HG02852 (cell line): ENCODE results near the gene FBXW9.
"Not testable (repeated sequence)": the region's sequence is repeated elsewhere in the genome, so short reads cannot be mapped to it uniquely, and the experiment has no call there.

Experiments
- ATAC-seq: cut with Tn5 transposase; IDR thresholded peaks from one replicate; pipeline ENCODE4 v1.9.1; 2021; ENCODE audit warnings: mild to moderate bottlenecking, moderate library complexity; ENCODE audit not compliant: unreplicated experiment

Gene FBXW9

DNA sequence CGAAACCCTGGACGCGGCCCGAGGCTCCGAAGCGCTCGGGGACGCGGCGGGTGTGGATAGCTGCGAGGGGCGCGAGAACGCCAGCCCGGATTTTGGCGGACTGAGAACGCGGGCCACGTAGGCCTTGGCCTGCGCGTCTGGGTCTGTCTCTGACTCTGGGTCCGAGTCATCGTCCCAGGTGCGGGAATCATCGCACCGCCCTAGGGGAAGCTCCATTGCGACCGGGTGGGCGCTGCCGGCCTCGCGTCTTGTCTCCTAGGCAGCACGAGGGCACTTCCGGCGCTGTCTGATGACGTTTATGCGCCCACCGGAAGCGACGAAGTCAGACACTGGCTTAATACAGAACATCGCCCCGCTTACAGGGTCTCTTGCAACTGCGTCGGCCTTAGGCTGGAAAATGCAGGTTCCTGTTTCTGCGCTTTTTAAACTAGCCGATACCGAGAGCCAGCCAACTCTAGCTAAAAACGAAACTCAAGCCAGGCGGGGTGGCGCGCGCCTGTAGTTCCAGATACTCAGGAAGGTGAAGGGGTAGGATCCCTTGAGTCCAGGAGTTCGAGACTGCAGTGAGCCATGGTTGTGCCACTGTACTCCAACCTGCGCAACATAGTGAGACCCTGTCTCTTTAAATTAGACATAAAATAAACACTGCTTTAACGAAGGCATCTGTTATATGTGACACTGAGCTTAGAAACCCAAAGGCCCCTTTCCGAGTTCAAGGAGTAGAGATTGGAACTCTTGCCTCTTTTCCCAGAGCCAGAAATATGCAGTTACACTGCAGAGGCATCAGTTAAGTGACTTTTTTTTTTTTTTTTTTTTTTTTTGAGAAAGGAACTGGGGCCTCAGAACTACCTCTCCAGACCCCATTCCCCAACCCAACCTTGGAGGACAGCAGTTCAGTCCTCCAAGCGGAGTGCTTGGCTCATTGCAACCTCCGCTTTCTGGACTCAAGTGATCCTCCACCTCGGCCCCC is at the start of gene FBXW9:
FBXW9 (minus strand) TSS at position 266 of the 970 bp plus-strand sequence; CDS start at position 216, 50 bp downstream.
- ATAC-seq: peak; percentile 71

DNA sequence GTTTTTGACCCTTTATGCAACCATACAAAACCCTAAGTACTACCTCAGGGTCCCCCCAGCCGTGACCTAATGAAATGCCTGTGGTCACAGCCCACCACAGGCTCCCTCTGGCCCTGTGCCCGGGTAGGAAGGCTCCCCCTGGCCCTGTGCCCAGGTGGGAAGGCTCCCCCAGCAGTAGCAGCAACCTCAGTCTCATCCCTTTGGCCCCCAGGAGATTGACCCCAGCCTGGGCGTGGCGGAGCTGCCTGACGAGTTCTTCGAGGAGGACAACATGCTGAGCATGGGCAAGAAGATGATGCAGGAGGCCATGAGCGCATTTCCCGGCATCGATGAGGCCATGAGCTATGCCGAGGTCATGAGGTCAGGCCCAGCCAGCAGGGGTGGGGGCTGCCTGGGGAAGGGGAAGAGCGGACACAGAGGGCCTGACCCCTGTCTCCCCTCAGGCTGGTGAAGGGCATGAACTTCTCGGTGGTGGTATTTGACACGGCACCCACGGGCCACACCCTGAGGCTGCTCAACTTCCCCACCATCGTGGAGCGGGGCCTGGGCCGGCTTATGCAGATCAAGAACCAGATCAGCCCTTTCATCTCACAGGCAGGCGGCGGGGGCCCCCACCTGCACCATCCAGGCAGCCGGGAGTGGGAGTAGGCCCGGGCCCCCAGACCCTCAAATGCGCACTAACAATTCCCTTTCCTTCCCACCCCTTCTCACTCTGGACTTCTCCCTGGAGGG is 48.9 kb upstream of the FBXW9 start:
- ATAC-seq: no peak

DNA sequence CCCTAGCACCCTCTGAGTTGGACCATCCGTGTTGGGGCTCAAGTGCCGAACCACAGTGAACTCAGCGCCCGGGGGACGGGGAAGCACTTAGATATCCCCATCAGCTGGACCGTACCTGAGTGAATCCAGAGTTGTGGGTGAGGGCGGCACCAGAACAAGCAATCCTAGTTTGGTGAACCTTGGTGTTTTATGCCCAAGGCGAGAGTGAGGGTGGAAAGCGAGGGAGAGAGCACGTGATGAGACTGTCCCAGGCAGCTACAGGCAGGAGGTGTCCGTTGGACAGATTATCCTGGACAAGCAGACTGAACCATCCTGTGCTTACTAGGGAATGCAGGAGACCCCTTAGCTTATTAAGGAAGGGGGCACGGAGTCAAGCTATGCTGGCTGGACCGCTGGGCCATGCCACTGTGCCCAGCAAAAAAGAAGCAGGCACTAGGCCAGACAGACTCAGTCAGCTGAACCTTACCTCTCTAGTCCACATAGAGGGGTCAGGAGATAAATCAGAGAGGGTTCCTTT is 41.5 kb upstream of the FBXW9 start:
- no peak for ATAC-seq

- peak; percentile 77 for ATAC-seq
Observed at GRCh38 chr19:12736995-12737834, 40.8 kb upstream of the FBXW9 start, which contains the start of gene GET3. Gene GET3, plus strand, starts transcription at chr19:12737497. Its CDS starts 9 bp downstream, at chr19:12737506.

- ATAC-seq: no peak
Observed at GRCh38 chr19:12733369-12734214, 37.2 kb upstream of the FBXW9 start.

- no peak for ATAC-seq
Observed at GRCh38 chr19:12731337-12731736, 34.9 kb upstream of the FBXW9 start.

GRCh38 chr19:12730064-12730463 is 33.6 kb upstream of the FBXW9 start:
- no peak for ATAC-seq

GRCh38 chr19:12727745-12728433 is 31.5 kb upstream of the FBXW9 start:
- no peak for ATAC-seq

DNA sequence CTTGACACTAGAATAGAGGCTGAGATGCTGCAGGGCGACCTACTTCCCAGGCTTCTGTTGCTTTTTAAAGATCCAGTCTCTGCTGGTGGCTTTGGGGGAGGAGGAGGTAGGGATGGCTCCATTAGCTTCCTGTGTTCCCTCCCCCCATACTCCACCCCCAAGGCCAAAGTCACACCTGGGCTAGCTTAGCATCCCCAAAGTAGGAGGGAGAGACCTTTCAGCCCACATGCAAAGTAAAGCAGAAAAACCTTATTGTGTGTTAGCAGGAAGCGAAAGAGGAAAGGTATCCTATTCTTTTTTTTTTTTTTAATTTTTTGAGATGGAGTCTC is 30.5 kb upstream of the FBXW9 start:
- no peak for ATAC-seq

DNA sequence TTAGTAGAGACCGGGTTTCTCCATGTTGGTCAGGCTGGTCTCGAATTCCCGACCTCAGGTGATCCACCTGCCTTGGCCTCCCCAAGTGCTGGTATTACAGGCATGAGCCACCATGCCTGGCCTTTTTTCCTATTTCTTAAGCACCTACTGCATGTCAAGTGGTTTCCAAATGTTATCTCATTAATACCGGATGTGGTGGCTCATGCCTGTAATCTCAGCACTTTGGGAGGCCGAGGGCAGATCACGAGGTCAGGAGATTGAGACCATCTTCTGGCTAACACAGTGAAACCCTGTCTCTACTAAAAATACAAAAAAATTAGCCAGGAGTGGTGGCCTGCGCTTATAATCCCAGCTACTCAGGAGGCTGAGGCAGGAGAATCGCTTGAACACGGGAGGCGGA is 29.2 kb upstream of the FBXW9 start:
- ATAC-seq: not testable (repeated sequence)

DNA sequence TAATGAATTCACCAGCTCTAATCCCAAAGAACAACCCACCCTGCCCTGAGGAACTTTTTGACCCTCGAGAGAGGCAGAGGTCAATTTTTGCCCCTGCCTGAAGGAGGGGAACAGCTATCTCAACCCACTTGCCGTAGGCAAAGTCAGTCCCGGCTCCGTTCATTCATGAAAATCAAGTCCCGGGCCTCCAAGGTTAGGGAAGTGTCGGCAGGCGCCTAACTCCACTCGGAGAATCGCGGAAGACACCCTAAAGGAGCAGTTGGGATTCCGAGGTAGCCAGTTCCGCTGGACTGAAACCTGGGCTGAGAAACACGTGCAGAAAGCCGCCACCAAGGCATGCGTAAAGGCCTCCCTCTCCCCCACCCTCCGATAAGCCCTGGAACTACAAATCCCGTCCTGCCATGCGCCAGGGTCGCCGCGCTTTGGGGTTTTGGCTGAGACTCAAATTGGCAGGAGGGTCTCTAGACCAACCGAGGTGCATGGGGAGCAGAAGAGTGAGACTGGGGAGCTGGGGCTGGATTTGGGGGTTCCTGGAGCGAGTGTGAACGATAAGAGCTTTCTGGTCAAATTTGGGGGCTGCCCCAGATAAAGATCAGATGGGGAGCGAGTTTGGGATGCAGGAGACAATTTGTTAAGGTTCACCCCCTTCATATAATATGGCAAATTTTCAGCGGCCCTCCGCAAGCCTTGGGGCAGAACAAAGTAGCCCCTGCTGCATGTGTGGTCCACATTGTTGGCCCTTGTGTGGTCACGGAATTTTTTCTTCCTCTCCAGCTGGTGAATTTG is 27.4 kb upstream of the FBXW9 start, which contains the start of gene TNPO2:
TNPO2 (minus strand) TSS at position 292 of the 786 bp plus-strand sequence. CDS start 2,955 bp downstream, outside the sequence.
- no peak for ATAC-seq

DNA sequence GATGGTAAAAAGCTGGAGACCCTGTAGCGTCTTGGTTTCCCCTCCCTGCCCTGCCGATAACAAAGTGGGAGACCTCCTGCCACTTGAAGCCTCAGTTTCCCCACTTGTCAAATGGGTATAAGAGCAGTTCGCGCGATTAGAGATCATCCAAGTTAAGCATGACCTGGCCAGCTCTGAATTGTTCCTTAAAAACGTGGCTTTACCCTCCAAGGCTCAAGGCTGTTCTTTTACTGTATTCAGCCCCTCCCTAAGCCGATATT is 26.9 kb upstream of the FBXW9 start:
- no peak for ATAC-seq

DNA sequence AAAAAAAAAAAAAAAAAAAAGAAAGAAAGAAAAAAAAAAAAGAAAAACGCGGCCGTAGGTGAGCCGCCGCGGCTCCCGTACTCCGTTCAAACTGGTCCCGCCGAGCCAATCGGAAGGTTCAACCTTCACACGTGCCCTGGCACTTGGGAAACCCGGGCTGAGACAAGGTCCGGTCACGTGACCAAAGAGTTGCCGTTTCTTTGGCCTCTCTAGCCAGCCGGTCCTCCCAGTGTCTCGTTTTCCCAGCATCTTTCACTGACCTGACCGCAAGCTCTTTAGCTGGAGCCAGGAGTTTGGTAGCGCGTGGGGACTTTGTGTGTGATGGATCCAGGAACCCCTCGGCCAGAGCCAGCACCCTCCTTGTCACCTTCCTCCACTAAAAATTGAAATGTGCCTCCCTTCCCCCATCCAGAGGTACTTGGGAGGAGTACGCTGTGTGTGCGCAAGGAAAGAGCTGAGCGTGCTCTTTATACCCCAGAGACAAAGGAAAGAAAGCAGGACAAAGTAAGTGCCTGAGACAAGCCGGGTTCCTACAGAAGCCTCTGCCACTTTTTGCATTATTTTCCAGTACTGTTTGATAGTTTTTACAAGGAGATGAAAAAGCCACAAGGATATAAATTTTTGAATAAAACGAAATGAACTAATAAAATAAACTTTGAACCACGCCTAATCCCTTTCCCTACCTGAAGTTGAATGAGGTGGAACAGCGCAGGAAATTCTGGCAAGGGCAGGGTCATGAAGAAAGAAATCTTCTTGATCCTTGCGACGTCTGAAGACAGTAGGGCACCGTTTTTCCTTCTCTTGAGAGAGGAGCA is 26.3 kb upstream of the FBXW9 start:
- peak; percentile 79 for ATAC-seq

- peak; percentile 21 for ATAC-seq
Observed at GRCh38 chr19:12721656-12722565, 25.5 kb upstream of the FBXW9 start.

DNA sequence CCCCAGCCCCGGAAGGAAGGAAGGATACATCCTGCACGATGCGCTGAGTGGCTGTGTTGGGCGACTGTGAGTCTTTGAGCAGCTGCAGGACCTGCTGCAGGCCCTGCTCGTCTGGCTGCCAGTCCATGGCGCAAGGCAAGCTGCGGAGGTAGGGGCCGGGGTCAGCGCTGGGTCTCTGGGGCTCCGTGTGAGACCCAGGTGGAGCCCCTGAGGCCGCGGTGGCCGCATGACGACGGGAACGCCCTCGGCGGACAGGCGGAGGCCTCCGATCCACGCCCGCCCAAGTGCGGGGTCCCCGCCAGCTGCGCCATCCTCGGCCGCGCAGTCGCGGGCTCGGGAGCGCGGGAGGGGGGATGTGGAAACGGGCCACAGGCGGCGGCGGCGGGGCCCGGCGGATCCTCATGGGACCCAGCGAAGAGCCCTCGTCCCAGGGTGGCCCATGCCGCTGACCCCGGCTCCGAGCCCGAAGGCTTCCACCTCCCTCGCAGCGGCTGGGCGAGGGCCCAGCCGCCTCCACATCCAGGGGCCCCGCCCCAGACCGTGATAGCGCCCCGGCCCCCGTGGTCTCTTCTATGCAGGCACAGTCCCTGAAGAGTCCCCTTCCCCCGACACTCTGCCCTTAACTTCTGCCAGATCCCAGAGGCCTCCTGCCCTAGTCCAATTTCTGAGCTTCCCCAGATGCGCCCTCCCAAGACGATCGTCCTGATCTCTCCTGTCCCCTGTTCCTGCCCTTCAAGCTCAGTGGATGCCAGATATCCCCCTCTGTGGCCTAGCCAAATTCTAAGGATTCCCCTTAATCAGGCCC is 24.6 kb upstream of the FBXW9 start:
- ATAC-seq: no peak

- ATAC-seq: no peak
Observed at GRCh38 chr19:12720296-12720695, 23.9 kb upstream of the FBXW9 start.
